K562 (cell line): Measurements from ENCODE around the gene PRICKLE2. TPM values are rescaled to one million over a fixed set of nuclear protein-coding genes. Genes with fewer than 3 reads are reported as not detected.

Source experiments
- ATAC-seq: fragments of 200-7000 bp; cut with Tn5 transposase; 3 replicates; pipeline ENCODE4 v1.9.1; 2020; ENCODE audit warnings: moderate library complexity
- BruUV-seq: library from RNA; stranded (reverse); fragments of 400-500 nt; replicated peaks from 2 replicates; lab custom pipeline; 2021; lab: Mats Ljungman, UMichigan
- CTCF ChIA-PET: fragments of 300-600 bp; formaldehyde crosslinking; extraction: SDS; loops from one replicate; lab custom pipeline; 2021; ENCODE audit warnings: low intra/inter-chr PET ratio; lab: Yijun Ruan, JAX
- POLR2A ChIA-PET: fragments of 300-600, 350-650 bp; sonication (Branson Sonifier 250); formaldehyde crosslinking; extraction: SDS; loops from one replicate; lab custom pipeline; 2021; ENCODE audit warnings: antibody characterized with exemption, inconsistent platforms; lab: Yijun Ruan, JAX
- DNase-seq, 4 experiments: peaks; one replicate each; pipeline versions ENCODE4 v3.0.0 to v3.0.0-alpha.2; 2011 to 2018; ENCODE audit warnings: low spot score in 3 of 4, mixed read lengths in 3 of 4; ENCODE audit errors: extremely low read depth in 1 of 4
- FAIRE-seq: peaks from 2 replicates; lab custom pipeline; 2011; peaks lifted over from hg19 to GRCh38; lab: Jason Lieb, UNC
- H2AFZ ChIP-seq: 2 replicates; pipeline ENCODE4 v1.6.0; 2011; ENCODE audit warnings: low read depth, low read length, control low read depth, inconsistent platforms
- H3K27ac ChIP-seq: fragments of 200-600 bp; 3 replicates; pipeline ENCODE4 v1.8.0; 2011; ENCODE audit warnings: low read depth, mild to moderate bottlenecking, control low read depth, inconsistent platforms, low read length, moderate library complexity, mixed read lengths; ENCODE audit errors: extremely low read depth
- H3K27me3 ChIP-seq, 2 experiments: fragments of 300-600 bp in 1 of 2; 2 replicates in 1 of 2; 3 replicates in 1 of 2; pipeline versions ENCODE4 v1.6.0 to v1.8.0; 2011; ENCODE audit warnings: inconsistent platforms in 2 of 2, low read length in 2 of 2, mild to moderate bottlenecking in 1 of 2, mixed read lengths in 1 of 2, moderate library complexity in 1 of 2; ENCODE audit not compliant: control insufficient read depth in 2 of 2, insufficient read depth in 2 of 2
- H3K36me3 ChIP-seq: fragments of 300-600 bp; 3 replicates; pipeline ENCODE4 v1.8.0; 2011; ENCODE audit warnings: mild to moderate bottlenecking, low read length, inconsistent platforms; ENCODE audit not compliant: control insufficient read depth, insufficient read depth
- H3K4me1 ChIP-seq, 2 experiments: fragments of 200-600 bp in 1 of 2; replicated peaks in 1 of 2; 2 replicates in 1 of 2; 3 replicates in 1 of 2; pipeline versions ENCODE4 v1.5.1 to v1.8.0; 2011; ENCODE audit warnings: inconsistent platforms in 2 of 2, low read length in 2 of 2, mild to moderate bottlenecking in 1 of 2, mixed read lengths in 1 of 2, moderate library complexity in 1 of 2; ENCODE audit not compliant: control insufficient read depth in 2 of 2, insufficient read depth in 2 of 2
- H3K4me2 ChIP-seq: 2 replicates; pipeline ENCODE4 v1.6.1; 2011; ENCODE audit warnings: low read length, control low read depth, inconsistent platforms, mixed read lengths; ENCODE audit not compliant: insufficient read depth
- H3K4me3 ChIP-seq: fragments of 200-600 bp; sonication (generic), shearing (Covaris generic); 2 replicates; pipeline ENCODE4 v1.5.1; 2016; ENCODE audit warnings: control low read depth, inconsistent platforms
- H3K79me2 ChIP-seq: fragments of 200-600 bp; 3 replicates; pipeline ENCODE4 v1.8.0; 2011; ENCODE audit warnings: low read length, inconsistent platforms; ENCODE audit not compliant: control insufficient read depth, insufficient read depth
- H3K9ac ChIP-seq, 2 experiments: 2 replicates each; pipeline versions ENCODE4 v1.6.0 to v1.6.1; 2011; ENCODE audit warnings: low read depth in 2 of 2, low read length in 2 of 2, control low read depth in 1 of 2, inconsistent platforms in 1 of 2, mild to moderate bottlenecking in 1 of 2, mixed read lengths in 1 of 2; ENCODE audit not compliant: insufficient read depth in 1 of 2
- H3K9me1 ChIP-seq: one replicate; pipeline ENCODE4 v1.6.0; 2011; ENCODE audit warnings: inconsistent platforms, mild to moderate bottlenecking, low read length, moderate library complexity; ENCODE audit not compliant: control insufficient read depth, insufficient read depth
- H3K9me3 ChIP-seq: replicated peaks from 2 replicates; pipeline ENCODE4 v1.5.1; 2011; ENCODE audit warnings: low read depth, low read length, inconsistent platforms; ENCODE audit not compliant: control insufficient read depth, insufficient read depth
- H4K20me1 ChIP-seq: replicated peaks from 2 replicates; pipeline ENCODE4 v1.6.1; 2011; ENCODE audit warnings: low read length, inconsistent platforms, mixed read lengths; ENCODE audit not compliant: control insufficient read depth, insufficient read depth
- ARHGAP35 ChIP-seq: fragments of 450-650 bp; IDR thresholded peaks from 2 replicates; pipeline ENCODE4 v1.6.1; 2018; ENCODE audit not compliant: partially characterized antibody
- ARID1B ChIP-seq: fragments of 450-650 bp; IDR thresholded peaks from 2 replicates; pipeline ENCODE4 v1.6.1; 2016; ENCODE audit warnings: antibody characterized with exemption, mild to moderate bottlenecking, inconsistent platforms
- CEBPZ ChIP-seq: fragments of 150-350 bp; IDR thresholded peaks from 2 replicates; pipeline ENCODE4 v1.6.1; 2014; ENCODE audit warnings: low read depth, mild to moderate bottlenecking, low read length, borderline replicate concordance
- DMBX1 ChIP-seq: fragments of 250-450 bp; sonication (Bioruptor Pico); IDR thresholded peaks from 2 replicates; pipeline ENCODE4 v1.8.0; 2022; ENCODE audit warnings: inconsistent platforms, mild to moderate bottlenecking, moderate library complexity, borderline replicate concordance
- LCOR ChIP-seq: sonication (generic); formaldehyde crosslinking; IDR thresholded peaks from 2 replicates; pipeline ENCODE4 v1.8.0; 2022; ENCODE audit warnings: mild to moderate bottlenecking, missing genetic modification reagents
- PRMT5 ChIP-seq: sonication (generic); formaldehyde crosslinking; IDR thresholded peaks from 2 replicates; pipeline ENCODE4 v1.5.0; 2020; ENCODE audit warnings: missing genetic modification reagents
- RBBP5 ChIP-seq: fragments of 200-600 bp; sonication (generic); IDR thresholded peaks from 2 replicates; pipeline ENCODE4 v1.6.1; 2012; ENCODE audit warnings: borderline replicate concordance, mild to moderate bottlenecking, low read length, control low read depth, inconsistent platforms; ENCODE audit not compliant: insufficient read depth, poor library complexity, severe bottlenecking
- SAFB ChIP-seq: fragments of 200-400 bp; formaldehyde crosslinking; IDR thresholded peaks from 2 replicates; pipeline ENCODE4 v1.6.1; 2017; ENCODE audit warnings: low read depth, low read length, borderline replicate concordance
- ZNF143 ChIP-seq: sonication (generic); formaldehyde crosslinking; IDR thresholded peaks from 2 replicates; pipeline ENCODE4 v1.9.0; 2022; ENCODE audit warnings: mild to moderate bottlenecking, missing genetic modification reagents
- ZNF239 ChIP-seq: fragments of 250-450 bp; sonication (Bioruptor Pico); IDR thresholded peaks from 2 replicates; pipeline ENCODE4 v1.4.0; 2020; ENCODE audit warnings: mild to moderate bottlenecking
- ZNF41 ChIP-seq: fragments of 250-450 bp; sonication (Bioruptor Pico); conservative IDR thresholded peaks from 2 replicates; pipeline ENCODE4 v1.4.0; 2020; ENCODE audit warnings: mild to moderate bottlenecking
- ZNF512 ChIP-seq: IDR thresholded peaks from 2 replicates; pipeline ENCODE4 v1.6.1; 2016; ENCODE audit warnings: missing genetic modification characterization, missing compliant biosample characterization
- ZNF561 ChIP-seq: fragments of 450-650 bp; formaldehyde crosslinking; conservative IDR thresholded peaks from 2 replicates; pipeline ENCODE4 v1.4.0; 2020; ENCODE audit warnings: mild to moderate bottlenecking, moderate library complexity
- ZNF79 ChIP-seq: fragments of 250-450 bp; sonication (Bioruptor Pico); IDR thresholded peaks from 2 replicates; pipeline ENCODE4 v1.4.0; 2020; ENCODE audit warnings: low read depth, mild to moderate bottlenecking, moderate library complexity
- WGBS: fragments of 100-300 bp; shearing (Covaris generic); methylation state at CpG from one replicate; pipeline ENCODE4 v1.1.6; 2016; ENCODE audit warnings: low coverage, mixed read lengths; ENCODE audit not compliant: insufficient coverage; ENCODE audit errors: missing lambda C conversion rate; 5-methylcytosine and 5-hydroxymethylcytosine counted together
- in situ Hi-C: fragments of 300-500 bp; cut with MboI; formaldehyde crosslinking; loops from 4 replicates; pipeline ENCODE4 v1.15.0; 2018; ENCODE audit warnings: inconsistent platforms, mixed read lengths
- intact Hi-C: fragments of 100-400 bp; cut with micrococcal nuclease; formaldehyde crosslinking; loops from 2 replicates; pipeline ENCODE4 v1.14.2; 2022
- polyA plus RNA-seq, 8 experiments: library from polyadenylated mRNA; depleted of rRNA in 4 of 8; stranded (reverse) in 5 of 8; unstranded in 3 of 8; fragments of >200 nt; fragmentation: Nextera tagmentation in 2 of 8; fragmentation: Illumina TruSeq in 1 of 8; extraction: Ambion mirVana in 2 of 8; extraction: Trizol in 1 of 8; gene quantifications; 2 replicates each; pipeline versions ENCODE4 v1.2.1 to v1.2.3, GENCODE V29; 2011 to 2014; ENCODE audit warnings: inconsistent platforms in 1 of 8, missing spikeins in 1 of 8
- total RNA-seq, 7 experiments: library from RNA; depleted of rRNA in 6 of 7; stranded (reverse); fragments of >200 nt in 6 of 7; fragmentation: Illumina TruSeq in 2 of 7; extraction: Trizol in 2 of 7; gene quantifications; 2 replicates each; pipeline versions ENCODE4 v1.2.1 to v1.2.3, GENCODE V29; 2011 to 2021; ENCODE audit warnings: low replicate concordance in 1 of 7
- TF ChIP-seq, protein P1 (sequence below), 3 experiments: fragments of 200-800 bp in 1 of 3; sonication (Bioruptor generic) in 1 of 3; sonication (generic) in 1 of 3; formaldehyde crosslinking in 1 of 3; IDR thresholded peaks; 2 replicates each; pipeline versions ENCODE4 v1.6.1 to v1.8.0; 2016 to 2022; ENCODE audit warnings: mild to moderate bottlenecking in 2 of 3, missing compliant biosample characterization in 2 of 3, missing genetic modification characterization in 2 of 3, missing genetic modification reagents in 1 of 3

PRICKLE2 gene
- total and polyA plus RNA-seq, 9 of the 15 experiments (the other 6 are each of a cell fraction or from before 2014, with no cell fraction given) = 0.07 to 0.09 TPM; not detected in 7

DNA sequence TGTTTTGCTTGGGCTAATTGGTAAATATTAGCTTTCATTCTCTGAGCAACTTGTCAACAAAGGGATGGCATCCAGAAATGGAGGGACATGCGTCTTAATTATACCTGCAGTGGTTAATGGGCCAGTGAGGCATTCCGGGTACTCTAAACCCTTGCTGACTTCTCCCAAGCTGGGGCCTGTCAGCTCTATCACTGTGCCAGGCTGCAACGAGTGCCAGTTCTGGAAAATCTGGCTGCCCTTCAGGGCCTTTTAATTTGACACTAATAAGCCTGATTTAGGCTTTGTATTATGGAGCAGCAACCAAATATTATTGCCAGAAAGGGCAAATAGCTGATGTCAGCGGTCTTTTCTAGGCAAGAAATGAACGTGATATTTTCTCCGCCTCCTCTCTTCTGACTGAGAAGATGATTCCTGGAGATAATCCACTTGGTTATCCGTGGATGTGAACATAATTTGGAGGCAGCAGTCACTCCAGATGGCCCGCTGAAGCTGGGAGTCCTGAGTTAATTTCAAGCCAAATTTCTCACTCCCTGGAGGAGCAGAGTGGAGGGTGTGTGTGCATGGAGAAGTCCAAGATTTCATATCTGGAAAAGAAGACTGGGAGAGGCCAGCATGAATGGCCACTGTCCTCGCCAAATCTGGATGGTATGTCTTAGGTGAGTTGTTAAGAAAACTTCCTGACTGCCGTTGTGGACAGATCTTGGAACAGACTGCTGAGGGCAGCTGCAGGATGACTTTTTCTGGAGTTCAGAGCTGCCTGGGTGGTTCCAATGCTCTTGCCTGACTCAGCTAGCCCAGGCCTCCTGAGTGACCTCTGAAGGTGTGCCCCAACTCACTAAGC is 157.5 kb downstream of the PRICKLE2 start:
- H2AFZ ChIP-seq = no peak overlapping the region
- POLR2A ChIA-PET = no interaction called here
- WGBS = 0% methylated on average over 9 of the region's 10 CpGs
- TF ChIP-seq CEBPZ (no peak), ZNF79 (CRISPR knock-in tag) (no peak), ARHGAP35 (no peak), ZNF561 (no peak), ZNF143 (CRISPR knock-in tag) (no peak), PRMT5 (CRISPR knock-in tag) (no peak), ZNF41 (CRISPR knock-in tag) (no peak), ZNF239 (CRISPR knock-in tag) (no peak), ZNF512 (tag) (no peak), DMBX1 (CRISPR knock-in tag) (no peak), LCOR (CRISPR knock-in tag) (no peak), RBBP5 (no peak), ARID1B (no peak), SAFB (no peak)
- TF ChIP-seq, protein P1, sequence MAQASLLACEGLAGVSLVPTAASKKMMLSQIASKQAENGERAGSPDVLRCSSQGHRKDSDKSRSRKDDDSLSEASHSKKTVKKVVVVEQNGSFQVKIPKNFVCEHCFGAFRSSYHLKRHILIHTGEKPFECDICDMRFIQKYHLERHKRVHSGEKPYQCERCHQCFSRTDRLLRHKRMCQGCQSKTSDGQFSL (CRISPR knock-in tag; IDR thresholded peaks at IDR 0.05) = no peak
- TF ChIP-seq, protein P1 (tag; IDR thresholded peaks at IDR 0.05) = no peak

More for the DNA sequence above, 157.5 kb downstream of the PRICKLE2 start:
- no peaks in the 10 kb centered on the region for H3K9me3 ChIP-seq
- ATAC-seq (no peak), DNase-seq (no peak), FAIRE-seq (no peak)
- intact Hi-C loops (no loop called here), in situ Hi-C loops (no loop called here)
- no peaks in the 10 kb centered on the region for H3K79me2 ChIP-seq
- CTCF ChIA-PET = interaction anchor here (0.5 kb wide), 1 partner anchor 242 kb away, joined by 3 read pairs; no protein-coding TSS in a partner anchor
- no peaks in the 10 kb centered on the region for H4K20me1 ChIP-seq
- no peaks in the 10 kb centered on the region for H3K36me3 ChIP-seq
- no peak overlapping the region for H3K27ac ChIP-seq
- H3K4me2 ChIP-seq = no peak overlapping the region
- H3K4me1 ChIP-seq = no peaks in the 10 kb centered on the region
- no peak overlapping the region for H3K9ac ChIP-seq
- H3K27me3 ChIP-seq = no peaks in the 10 kb centered on the region
- no TSS peak for BruUV-seq
- H3K9me1 ChIP-seq = no peaks in the 10 kb centered on the region
- no peak overlapping the region for H3K4me3 ChIP-seq
